HepG2 (cell line): Measurements from ENCODE around the gene OSBPL2. TPM values are rescaled to one million over a fixed set of nuclear protein-coding genes. Genes with fewer than 3 reads are reported as not detected.

Experiments
- ATAC-seq: fragments of 200-7000 bp; cut with Tn5 transposase; 3 replicates; pipeline ENCODE4 v1.9.1; 2020; ENCODE audit warnings: mild to moderate bottlenecking, moderate library complexity
- BruUV-seq: library from RNA; stranded (reverse); fragments of 400-500 nt; replicated peaks from 2 replicates; lab custom pipeline; 2021; lab: Mats Ljungman, UMichigan
- CTCF ChIA-PET: fragments of 300-600 bp; formaldehyde crosslinking; extraction: SDS; loops from one replicate; lab custom pipeline; 2021; ENCODE audit warnings: low total read pairs, inconsistent platforms, low intra/inter-chr PET ratio; lab: Yijun Ruan, JAX
- POLR2A ChIA-PET: fragments of 350-600 bp; sonication (Branson Sonifier 250); formaldehyde crosslinking; loops from one replicate; lab custom pipeline; 2020; ENCODE audit warnings: antibody characterized with exemption, inconsistent platforms; lab: Yijun Ruan, JAX
- DNase-seq: peaks from one replicate; pipeline ENCODE4 v3.0.0-alpha.2; 2015; ENCODE audit warnings: low spot score
- FAIRE-seq: peaks from 3 replicates; lab custom pipeline; 2011; peaks lifted over from hg19 to GRCh38; lab: Jason Lieb, UNC
- H2AFZ ChIP-seq: one replicate; pipeline ENCODE4 v1.6.1; 2011; ENCODE audit warnings: low read length, inconsistent platforms
- H3K27ac ChIP-seq: fragments of 300-600 bp; 3 replicates; pipeline ENCODE4 v1.8.0; 2011; ENCODE audit warnings: mixed run types, mild to moderate bottlenecking, mixed read lengths, low read length, inconsistent platforms; ENCODE audit not compliant: insufficient read depth; ENCODE audit errors: extremely low read length
- H3K27me3 ChIP-seq, 2 experiments: fragments of 200-600 bp in 1 of 2; 2 replicates in 1 of 2; 3 replicates in 1 of 2; pipeline versions ENCODE4 v1.6.0 to v1.8.0; 2011; ENCODE audit warnings: low read length in 2 of 2, mild to moderate bottlenecking in 2 of 2, moderate library complexity in 2 of 2, inconsistent platforms in 1 of 2; ENCODE audit not compliant: insufficient read depth in 2 of 2, control insufficient read depth in 1 of 2
- H3K36me3 ChIP-seq, 2 experiments: fragments of 200-600 bp in 1 of 2; replicated peaks in 1 of 2; 2 replicates in 1 of 2; 3 replicates in 1 of 2; pipeline versions ENCODE4 v1.5.1 to v1.8.0; 2011; ENCODE audit warnings: low read length in 2 of 2, inconsistent platforms in 1 of 2; ENCODE audit not compliant: insufficient read depth in 2 of 2, control insufficient read depth in 1 of 2
- H3K4me1 ChIP-seq: 2 replicates; pipeline ENCODE4 v1.5.1; 2012; ENCODE audit warnings: low read length, inconsistent platforms; ENCODE audit not compliant: insufficient read depth
- H3K4me2 ChIP-seq: 2 replicates; pipeline ENCODE4 v1.6.0; 2011; ENCODE audit warnings: low read depth, low read length, inconsistent platforms
- H3K4me3 ChIP-seq, 3 experiments: fragments of 200-600 bp in 1 of 3; sonication (generic), shearing (Covaris generic) in 1 of 3; replicated peaks in 1 of 3; 2 replicates each; pipeline ENCODE4 v1.5.1; 2011 to 2016; ENCODE audit warnings: low read length in 3 of 3, inconsistent platforms in 2 of 3, low read depth in 2 of 3, mild to moderate bottlenecking in 2 of 3, control low read depth in 1 of 3, mixed read lengths in 1 of 3; ENCODE audit not compliant: insufficient read depth in 1 of 3
- H3K79me2 ChIP-seq: one replicate; pipeline ENCODE4 v1.6.1; 2011; ENCODE audit warnings: low read length, inconsistent platforms; ENCODE audit not compliant: insufficient read depth
- H3K9ac ChIP-seq: 2 replicates; pipeline ENCODE4 v1.6.0; 2011; ENCODE audit warnings: mild to moderate bottlenecking, low read depth, low read length, inconsistent platforms; ENCODE audit not compliant: insufficient read depth
- H3K9me3 ChIP-seq: 2 replicates; pipeline ENCODE4 v1.5.1; 2012; ENCODE audit warnings: mild to moderate bottlenecking, low read length
- H4K20me1 ChIP-seq: 2 replicates; pipeline ENCODE4 v1.6.0; 2011; ENCODE audit warnings: inconsistent platforms, mild to moderate bottlenecking, low read length, moderate library complexity; ENCODE audit not compliant: insufficient read depth
- AGO2 ChIP-seq: fragments of 200-400 bp; formaldehyde crosslinking; optimal IDR thresholded peaks from 2 replicates; pipeline ENCODE3; 2017; ENCODE audit warnings: mild to moderate bottlenecking, low read depth, low read length, moderate library complexity
- MNT ChIP-seq: fragments of 450-650 bp; IDR thresholded peaks from 2 replicates; pipeline ENCODE4 v1.6.1; 2016
- SP5 ChIP-seq: IDR thresholded peaks from 2 replicates; pipeline ENCODE4 v1.6.1; 2016; ENCODE audit warnings: low read depth, borderline replicate concordance
- ZNF770 ChIP-seq: sonication (generic); formaldehyde crosslinking; IDR thresholded peaks from 2 replicates; pipeline ENCODE4 v1.5.0; 2020; ENCODE audit warnings: mild to moderate bottlenecking, missing genetic modification reagents
- WGBS: methylation state at CpG from one replicate; pipeline ENCODE4 v1.1.6; 2017; ENCODE audit warnings: low lambda C conversion rate; 5-methylcytosine and 5-hydroxymethylcytosine counted together
- in situ Hi-C: cut with HindIII; loops from 2 replicates; pipeline ENCODE4 v1.10.0; 2017; ENCODE audit warnings: low pct_unique_long_range_greater_than_20kb; ENCODE audit not compliant: extremely low pct_ligation_motif_present
- intact Hi-C: fragments of 100-400 bp; cut with micrococcal nuclease; formaldehyde crosslinking; loops from one replicate; pipeline ENCODE4 v1.10.0; 2022; ENCODE audit not compliant: unreplicated experiment
- polyA plus RNA-seq, 8 experiments: library from polyadenylated mRNA; depleted of rRNA in 3 of 8; stranded (reverse) in 7 of 8; unstranded in 1 of 8; fragments of >200 nt; fragmentation: Illumina TruSeq in 4 of 8; extraction: Trizol in 4 of 8; gene quantifications; 2 replicates each; pipeline versions ENCODE4 v1.2.1 to v1.2.3, GENCODE V29; 2011 to 2016; ENCODE audit warnings: low read depth in 4 of 8, missing spikeins in 1 of 8, mixed read lengths in 1 of 8; ENCODE audit not compliant: insufficient read depth in 1 of 8
- total RNA-seq, 5 experiments: library from RNA; depleted of rRNA; stranded (reverse); fragments of >200 nt; fragmentation: Illumina TruSeq; extraction: Trizol; gene quantifications; 2 replicates each; pipeline ENCODE4 v1.2.3, GENCODE V29; 2016; ENCODE audit warnings: low read depth in 1 of 5
- TF ChIP-seq, protein P1 (sequence below): sonication (generic); formaldehyde crosslinking; IDR thresholded peaks from 2 replicates; pipeline ENCODE4 v1.8.1; 2023; ENCODE audit warnings: mild to moderate bottlenecking, missing genetic modification reagents

OSBPL2 gene
- total and polyA plus RNA-seq, 2 of the 13 experiments (the other 11 are each of a cell fraction or from before 2014, with no cell fraction given) = 18.5 to 37.4 TPM

GRCh38 chr20:62254021-62254724, 15.9 kb downstream of the OSBPL2 start:
- Histone ChIP-seq H3K9ac (no peak overlapping the region), H3K4me3 (no peak overlapping the region), H3K4me2 (no peak overlapping the region), H2AFZ (no peak overlapping the region), H3K27me3 (no peaks in the 10 kb centered on the region), H3K4me1 (peaks cover 13% of the 10 kb centered on the region), H4K20me1 (peaks cover 43% of the 10 kb centered on the region), H3K36me3 (peaks cover 24 to 38% of the 10 kb centered on the region in 2 experiments; a peak in 4 of 5 replicates), H3K79me2 (peaks cover 51% of the 10 kb centered on the region), H3K9me3 (no peaks in the 10 kb centered on the region), H3K27ac (no peak overlapping the region)
- FAIRE-seq = no peak
- POLR2A ChIA-PET = no interaction called here
- no peak for DNase-seq
- in situ Hi-C loops = no loop called here
- 96% methylated on average over 24 of the region's 24 CpGs for WGBS
- BruUV-seq = no TSS peak
- TF ChIP-seq, protein P1, sequence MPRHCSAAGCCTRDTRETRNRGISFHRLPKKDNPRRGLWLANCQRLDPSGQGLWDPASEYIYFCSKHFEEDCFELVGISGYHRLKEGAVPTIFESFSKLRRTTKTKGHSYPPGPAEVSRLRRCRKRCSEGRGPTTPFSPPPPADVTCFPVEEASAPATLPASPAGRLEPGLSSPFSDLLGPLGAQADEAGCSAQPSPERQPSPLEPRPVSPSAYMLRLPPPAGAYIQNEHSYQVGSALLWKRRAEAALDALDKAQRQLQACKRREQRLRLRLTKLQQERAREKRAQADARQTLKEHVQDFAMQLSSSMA (CRISPR knock-in tag) = no peak
- TF ChIP-seq ZNF770 (no peak), MNT (peak; percentile 97), SP5 (CRISPR knock-in tag) (no peak), AGO2 (peak; percentile 45)
- CTCF ChIA-PET = no interaction called here
- ATAC-seq = no peak
- intact Hi-C loops = no loop called here
